Prostate gland (tissue), 2 donors: Measurements from ENCODE around the gene SEMA3G. TPM values are rescaled to one million over a fixed set of nuclear protein-coding genes. Genes with fewer than 3 reads are reported as not detected.

Source experiments
- DNase-seq: peaks from one replicate; pipeline ENCODE4 v3.0.0-alpha.2; 2019; ENCODE audit warnings: low spot score
- H3K27ac ChIP-seq, 2 donors: fragments of 200-600 bp; sonication (generic); 2 replicates each; pipeline ENCODE4 v1.5.1; 2017 to 2019
- H3K27me3 ChIP-seq: fragments of 200-600 bp; sonication (generic); replicated peaks from 2 replicates; pipeline ENCODE4 v1.5.1; 2019; ENCODE audit not compliant: insufficient read depth
- H3K36me3 ChIP-seq, 2 donors: fragments of 200-600 bp; sonication (generic); 1 replicate in 1 of 2; 2 replicates in 1 of 2; pipeline versions ENCODE4 v1.5.1 to v1.8.1; 2017 to 2019
- H3K4me1 ChIP-seq: fragments of 200-600 bp; sonication (generic); replicated peaks from 2 replicates; pipeline ENCODE4 v1.5.1; 2019
- H3K4me3 ChIP-seq, 2 donors: fragments of 200-600 bp; sonication (generic); 2 replicates each; pipeline ENCODE4 v1.5.1; 2017 to 2019
- H3K9me3 ChIP-seq: fragments of 200-600 bp; sonication (generic); 2 replicates; pipeline ENCODE4 v1.5.1; 2017
- CTCF ChIP-seq, 4 experiments: fragments of 200-600 bp in 2 of 4; fragments of 450-650 bp in 2 of 4; sonication (generic) in 2 of 4; IDR thresholded peaks; 1 replicate in 3 of 4; 2 replicates in 1 of 4; pipeline ENCODE4 v1.5.1; 2016 to 2019; ENCODE audit warnings: antibody characterized with exemption in 4 of 4, mild to moderate bottlenecking in 2 of 4, moderate library complexity in 2 of 4
- POLR2A ChIP-seq: fragments of 450-650 bp; IDR thresholded peaks from one replicate; pipeline ENCODE4 v1.6.1; 2016; ENCODE audit warnings: antibody characterized with exemption, mild to moderate bottlenecking
- POLR2AphosphoS5 ChIP-seq: sonication (generic); formaldehyde crosslinking; IDR thresholded peaks from one replicate; pipeline ENCODE4 v1.6.1; 2017; ENCODE audit warnings: antibody characterized with exemption
- WGBS: methylation state at CpG from one replicate; pipeline ENCODE4 v1.1.5; 2018; 5-methylcytosine and 5-hydroxymethylcytosine counted together
- intact Hi-C: fragments of 100-400 bp; cut with DNase I; formaldehyde crosslinking; loops from one replicate; pipeline ENCODE4 v1.14.2; 2022
- total RNA-seq, 2 donors: library from RNA; depleted of rRNA; stranded (reverse); fragments of >200 nt; gene quantifications; one replicate each; pipeline ENCODE4 v1.1.0, GENCODE V29; 2016

Gene SEMA3G
- total RNA-seq, 2 donors from 2014 or later = 3.5 to 7.6 TPM

- Histone ChIP-seq H3K9me3 (no peaks in the 10 kb centered on the region), H3K27ac (no peak overlapping the region), H3K4me1 (no peaks in the 10 kb centered on the region), H3K36me3 (no peaks in the 10 kb centered on the region), H3K4me3 (no peak overlapping the region), H3K27me3 (no peaks in the 10 kb centered on the region)
- DNase-seq = no peak
- intact Hi-C loops = no loop called here
- no peak for TF ChIP-seq CTCF (IDR thresholded peaks at IDR 0.05)
- no peak for TF ChIP-seq POLR2AphosphoS5
- 76% methylated on average over 18 of the region's 18 CpGs for WGBS
Observed at GRCh38 chr3:52388348-52388821, 56.5 kb downstream of the SEMA3G start.

- Histone ChIP-seq H3K4me1 (no peaks in the 10 kb centered on the region), H3K36me3 (no peaks in the 10 kb centered on the region), H3K9me3 (no peaks in the 10 kb centered on the region), H3K4me3 (no peak overlapping the region), H3K27me3 (no peaks in the 10 kb centered on the region), H3K27ac (no peak overlapping the region)
- intact Hi-C loops = no loop called here
- 87% methylated on average over 2 of the region's 2 CpGs for WGBS
- no peak for DNase-seq
- TF ChIP-seq POLR2AphosphoS5 (no peak), POLR2A (no peak), CTCF (IDR thresholded peaks at IDR 0.05) (no peak)
Observed at GRCh38 chr3:52387481-52387880, 57.4 kb downstream of the SEMA3G start.

- DNase-seq = no peak
- no peaks in the 10 kb centered on the region for H3K4me1 ChIP-seq
- TF ChIP-seq POLR2AphosphoS5 = no peak
- no peak for TF ChIP-seq POLR2A
- peak in 1 of 4 experiments; percentile 22 for TF ChIP-seq CTCF (IDR thresholded peaks at IDR 0.05)
- no peaks in the 10 kb centered on the region for H3K27me3 ChIP-seq
- whole genome bisulfite sequencing = 61% methylated on average over 10 of the region's 10 CpGs
- H3K36me3 ChIP-seq = no peaks in the 10 kb centered on the region
- intact Hi-C loops = no loop called here
- H3K27ac ChIP-seq = no peak overlapping the region
- H3K9me3 ChIP-seq = no peaks in the 10 kb centered on the region
- no peak overlapping the region for H3K4me3 ChIP-seq
Observed at GRCh38 chr3:52385157-52385556, 59.7 kb downstream of the SEMA3G start.

GRCh38 chr3:52384019-52384761, 60.7 kb downstream of the SEMA3G start:
- H3K4me3 ChIP-seq = no peak overlapping the region
- intact Hi-C loops = no loop called here
- H3K9me3 ChIP-seq = no peaks in the 10 kb centered on the region
- no peaks in the 10 kb centered on the region for H3K27me3 ChIP-seq
- no peak overlapping the region for H3K27ac ChIP-seq
- DNase-seq = no peak
- no peak for TF ChIP-seq CTCF (IDR thresholded peaks at IDR 0.05)
- no peak for TF ChIP-seq POLR2AphosphoS5
- TF ChIP-seq POLR2A = no peak
- H3K36me3 ChIP-seq = no peaks in the 10 kb centered on the region
- WGBS = 89% methylated on average over 9 of the region's 9 CpGs
- no peaks in the 10 kb centered on the region for H3K4me1 ChIP-seq

GRCh38 chr3:52383446-52383845, 61.5 kb downstream of the SEMA3G start:
- DNase-seq = no peak
- H3K9me3 ChIP-seq = no peaks in the 10 kb centered on the region
- H3K4me1 ChIP-seq = no peaks in the 10 kb centered on the region
- H3K36me3 ChIP-seq = no peaks in the 10 kb centered on the region
- intact Hi-C loops = no loop called here
- no peak for TF ChIP-seq POLR2AphosphoS5
- TF ChIP-seq CTCF (IDR thresholded peaks at IDR 0.05) = no peak
- TF ChIP-seq POLR2A = no peak
- H3K27ac ChIP-seq = no peak overlapping the region
- 91% methylated on average over 14 of the region's 14 CpGs for WGBS
- no peaks in the 10 kb centered on the region for H3K27me3 ChIP-seq
- H3K4me3 ChIP-seq = no peak overlapping the region
